GM18870 (cell line): ENCODE data around the gene PACSIN1.

ENCODE experiments used
- ATAC-seq: cut with Tn5 transposase; IDR thresholded peaks from one replicate; pipeline ENCODE4 v1.9.1; 2021; ENCODE audit warnings: moderate library complexity; ENCODE audit not compliant: unreplicated experiment

Gene PACSIN1, protein sequence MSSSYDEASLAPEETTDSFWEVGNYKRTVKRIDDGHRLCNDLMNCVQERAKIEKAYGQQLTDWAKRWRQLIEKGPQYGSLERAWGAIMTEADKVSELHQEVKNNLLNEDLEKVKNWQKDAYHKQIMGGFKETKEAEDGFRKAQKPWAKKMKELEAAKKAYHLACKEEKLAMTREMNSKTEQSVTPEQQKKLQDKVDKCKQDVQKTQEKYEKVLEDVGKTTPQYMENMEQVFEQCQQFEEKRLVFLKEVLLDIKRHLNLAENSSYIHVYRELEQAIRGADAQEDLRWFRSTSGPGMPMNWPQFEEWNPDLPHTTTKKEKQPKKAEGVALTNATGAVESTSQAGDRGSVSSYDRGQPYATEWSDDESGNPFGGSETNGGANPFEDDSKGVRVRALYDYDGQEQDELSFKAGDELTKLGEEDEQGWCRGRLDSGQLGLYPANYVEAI

DNA sequence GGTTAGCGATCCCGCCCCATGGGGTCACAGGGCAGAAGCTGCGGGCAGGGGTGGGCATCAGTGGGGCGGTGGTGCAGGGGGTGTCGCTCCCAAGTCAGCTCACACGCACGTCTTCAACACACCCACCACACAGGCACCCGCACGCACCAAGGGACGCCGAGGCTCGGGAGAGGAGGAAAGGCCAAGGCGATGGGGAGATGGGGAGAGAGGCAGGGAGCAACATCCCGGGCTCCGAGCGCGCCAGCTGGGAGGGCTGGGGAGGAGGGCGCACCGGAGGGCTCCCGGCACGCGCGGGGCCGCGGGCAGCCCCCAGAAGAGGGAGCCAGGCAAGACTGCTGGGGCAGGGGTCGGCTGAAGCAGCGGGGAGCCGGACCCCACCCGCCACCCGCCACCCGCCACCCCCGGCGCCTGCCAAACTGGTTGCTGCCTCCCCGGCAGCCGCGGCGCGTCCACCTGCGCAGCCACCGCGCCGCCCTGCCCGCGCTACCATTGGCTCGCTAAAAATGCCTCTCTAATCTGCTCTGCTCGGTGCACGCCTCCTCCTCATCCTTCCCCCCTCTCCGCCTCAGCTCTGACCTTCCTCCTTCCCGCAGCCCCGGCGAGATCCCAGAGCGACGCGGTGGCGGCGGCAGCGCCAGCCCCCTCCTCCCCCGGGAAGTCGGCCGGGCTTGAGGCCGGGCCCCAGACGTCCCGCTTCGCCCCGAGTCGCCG is at the start of gene PACSIN1:
Gene PACSIN1 (plus strand): TSS at position 546 of the 711 bp plus-strand sequence. CDS start 60,230 bp downstream, outside the sequence.
- no peak for ATAC-seq

DNA sequence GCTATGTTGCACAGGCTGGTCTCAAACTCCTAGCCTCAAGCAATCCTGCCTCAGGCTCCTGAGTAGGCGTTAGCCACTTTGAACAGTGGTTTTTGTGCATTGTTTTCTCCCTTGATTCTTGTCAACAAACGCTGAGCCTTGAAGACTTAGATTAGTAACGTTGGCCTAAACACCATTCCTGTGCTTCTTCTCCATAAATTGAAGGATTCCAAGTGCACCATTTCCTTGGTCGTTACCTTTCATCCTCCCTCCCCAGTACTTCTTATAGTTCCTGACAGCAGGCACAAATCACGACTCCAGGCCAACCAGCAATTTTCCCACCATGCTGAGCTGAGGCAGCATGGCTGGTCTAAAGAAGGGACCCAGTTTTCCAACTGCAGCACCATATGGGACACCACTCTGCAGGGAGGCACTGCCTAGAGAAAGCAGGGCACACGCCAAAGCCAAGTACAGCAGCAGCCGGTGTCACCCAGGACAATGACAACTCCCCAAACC is 49.0 kb upstream of the PACSIN1 start:
- ATAC-seq: no peak

DNA sequence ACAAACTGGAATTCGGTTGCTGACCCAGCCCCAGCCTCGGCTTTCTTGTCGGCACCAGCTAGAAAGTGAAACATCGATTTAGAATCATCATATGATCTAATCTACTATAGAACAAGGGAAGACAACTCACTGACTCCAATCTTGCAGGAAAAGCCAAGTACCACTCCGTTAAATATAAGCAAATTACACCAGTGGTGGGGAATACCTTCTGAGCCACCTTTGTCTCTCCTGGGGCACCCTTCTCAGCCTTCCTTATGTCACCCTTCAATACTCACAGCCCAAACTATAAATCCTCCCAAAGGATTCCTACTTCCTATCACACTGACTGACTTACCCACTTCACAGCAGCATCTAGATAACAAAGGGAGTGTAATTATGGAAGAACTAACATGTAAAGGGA is 47.5 kb upstream of the PACSIN1 start:
- ATAC-seq: no peak

DNA sequence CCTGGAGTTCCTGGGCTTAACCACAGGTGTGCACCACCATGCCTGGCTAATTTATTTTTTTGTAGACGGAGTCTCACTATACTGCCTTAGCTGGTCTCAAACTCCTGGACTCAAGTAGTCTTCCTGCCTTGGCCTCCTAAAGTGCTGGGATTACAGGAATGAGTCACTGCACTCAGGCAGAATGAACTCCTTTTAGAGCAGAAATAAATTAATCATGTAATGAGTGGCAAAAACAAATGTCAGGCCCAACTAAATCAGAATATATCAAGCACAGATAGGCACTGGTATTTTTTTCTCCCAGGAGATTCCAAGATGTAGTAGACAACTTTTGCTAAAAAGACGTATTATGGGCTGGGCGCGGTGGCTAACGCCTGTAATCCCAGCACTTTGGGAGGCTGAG is 42.6 kb upstream of the PACSIN1 start:
- ATAC-seq: no peak

DNA sequence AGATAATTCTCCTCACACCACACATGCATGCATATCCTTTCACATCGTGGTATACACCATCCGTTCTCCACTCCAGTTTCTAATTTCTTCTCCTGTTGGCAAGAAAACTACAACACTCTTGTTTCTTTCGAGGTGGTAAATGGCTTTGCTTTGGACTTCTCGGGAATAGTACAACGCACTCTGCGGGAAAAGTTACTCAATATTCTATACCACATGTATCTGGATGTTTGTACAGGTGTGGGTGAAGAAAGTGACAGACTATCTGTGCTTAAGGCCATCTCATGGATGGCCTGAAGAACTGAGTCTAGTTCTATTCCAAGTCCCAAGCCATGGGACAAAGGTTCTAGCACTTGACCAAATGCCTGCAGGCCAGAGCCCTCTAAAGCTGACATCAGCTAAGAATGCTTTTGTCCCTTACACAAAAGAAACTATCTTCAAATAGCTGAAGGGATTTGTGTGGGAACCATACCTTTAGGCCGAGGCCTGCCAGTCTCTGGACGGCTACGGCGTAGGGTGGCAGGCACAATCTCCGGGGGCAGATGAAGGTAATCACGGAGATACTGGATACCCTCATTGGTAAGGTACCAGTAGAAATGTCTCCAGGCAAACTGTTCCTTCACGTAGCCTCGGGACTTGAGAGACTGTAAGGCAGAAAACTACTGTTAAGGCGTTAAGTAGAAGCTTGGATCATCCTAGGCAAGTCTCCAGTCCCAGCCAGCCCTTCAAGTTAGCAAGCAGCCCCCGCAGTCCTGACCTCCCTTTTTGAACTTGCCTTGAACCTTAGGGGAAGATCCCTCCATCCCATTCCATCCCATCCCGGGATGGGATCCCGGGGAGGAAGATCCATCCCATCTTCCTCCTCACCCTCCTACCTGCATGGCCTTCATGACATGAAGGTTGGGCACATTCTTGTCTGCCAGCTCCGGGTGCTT is 41.4 kb upstream of the PACSIN1 start:
- no peak for ATAC-seq

DNA sequence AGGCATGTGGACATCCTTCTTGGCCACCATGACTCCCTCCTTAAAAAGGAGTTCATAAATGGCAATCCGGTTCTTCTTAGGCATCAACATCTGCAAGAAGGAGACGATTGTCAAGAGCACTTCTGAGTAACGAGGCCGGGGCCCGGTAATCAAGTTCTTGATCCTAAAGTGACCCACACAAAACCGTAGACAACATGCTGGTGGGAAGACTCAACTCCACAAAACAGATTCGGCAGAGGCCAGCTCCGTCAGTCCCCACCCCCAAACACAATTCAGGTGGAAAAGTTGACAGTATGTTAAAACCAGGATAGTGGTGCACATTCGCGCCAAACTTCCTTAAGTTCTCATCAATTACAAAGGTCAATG is 40.8 kb upstream of the PACSIN1 start:
- ATAC-seq: no peak

DNA sequence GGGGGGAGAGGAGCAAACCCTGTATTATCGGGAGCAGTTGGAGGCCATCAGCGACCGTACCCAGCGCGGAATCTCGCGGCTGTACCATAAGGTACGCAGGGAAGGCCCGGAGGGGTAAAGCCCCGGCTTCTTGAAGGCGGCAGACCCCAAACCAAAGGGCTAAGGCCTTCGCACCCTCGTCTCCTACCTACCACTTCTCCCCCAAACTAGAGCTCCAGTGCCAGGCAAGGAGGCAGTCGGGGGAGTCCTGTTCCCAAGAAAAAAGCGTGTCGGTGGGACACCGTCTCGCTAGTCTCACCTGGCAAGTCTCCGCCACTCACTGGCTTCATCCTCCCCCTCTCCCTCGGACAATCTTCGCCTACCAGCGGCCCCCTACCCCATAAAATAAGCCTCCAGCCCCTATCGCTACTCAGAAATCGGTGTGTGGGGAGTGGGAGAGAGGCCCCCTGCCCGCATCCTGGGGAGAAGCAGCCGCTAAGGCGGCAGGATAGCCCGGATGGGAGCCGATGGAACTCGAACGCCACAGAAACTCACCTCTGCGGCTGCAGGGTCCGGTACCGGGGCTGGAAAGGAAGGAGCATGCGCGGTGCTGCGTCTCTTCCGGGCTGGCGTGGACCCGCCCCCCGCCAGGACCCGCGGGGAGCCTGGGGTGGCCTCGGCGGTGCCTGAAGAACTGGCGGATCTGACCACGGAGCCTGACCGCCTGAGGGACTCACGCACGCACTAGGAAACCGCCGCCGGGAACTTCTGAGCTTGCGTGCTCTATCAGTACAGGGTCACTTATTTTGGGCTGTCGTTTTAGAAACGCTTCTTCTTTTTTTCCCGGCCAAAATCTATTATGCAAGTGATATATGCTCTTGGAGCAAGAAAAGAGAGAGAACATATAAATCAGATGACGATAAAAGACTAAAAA is 40.1 kb upstream of the PACSIN1 start, which contains the start of gene RPS10:
Gene RPS10 (minus strand): TSS at position 572 of the 913 bp plus-strand sequence. CDS start 848 bp downstream, outside the sequence.
- ATAC-seq: no peak

DNA sequence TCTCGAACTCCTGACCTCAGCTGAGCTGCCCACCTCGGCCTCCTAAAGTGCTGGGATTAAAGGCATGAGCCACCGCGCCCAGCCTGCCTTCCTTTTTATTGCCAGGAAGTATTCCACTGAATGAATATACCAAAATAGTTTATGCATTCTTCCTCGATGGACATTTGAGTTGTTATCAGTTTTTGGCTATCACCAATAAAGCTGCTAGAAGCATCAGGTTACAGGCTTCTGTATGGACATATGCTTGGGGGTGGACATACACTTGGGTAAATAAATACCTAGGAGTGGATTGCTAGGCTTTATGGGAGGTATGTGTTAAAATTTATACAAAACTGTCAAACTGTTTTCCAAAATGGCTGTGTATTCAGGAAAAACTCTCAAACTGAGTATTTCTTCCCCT is 30.0 kb upstream of the PACSIN1 start:
- ATAC-seq: no peak

DNA sequence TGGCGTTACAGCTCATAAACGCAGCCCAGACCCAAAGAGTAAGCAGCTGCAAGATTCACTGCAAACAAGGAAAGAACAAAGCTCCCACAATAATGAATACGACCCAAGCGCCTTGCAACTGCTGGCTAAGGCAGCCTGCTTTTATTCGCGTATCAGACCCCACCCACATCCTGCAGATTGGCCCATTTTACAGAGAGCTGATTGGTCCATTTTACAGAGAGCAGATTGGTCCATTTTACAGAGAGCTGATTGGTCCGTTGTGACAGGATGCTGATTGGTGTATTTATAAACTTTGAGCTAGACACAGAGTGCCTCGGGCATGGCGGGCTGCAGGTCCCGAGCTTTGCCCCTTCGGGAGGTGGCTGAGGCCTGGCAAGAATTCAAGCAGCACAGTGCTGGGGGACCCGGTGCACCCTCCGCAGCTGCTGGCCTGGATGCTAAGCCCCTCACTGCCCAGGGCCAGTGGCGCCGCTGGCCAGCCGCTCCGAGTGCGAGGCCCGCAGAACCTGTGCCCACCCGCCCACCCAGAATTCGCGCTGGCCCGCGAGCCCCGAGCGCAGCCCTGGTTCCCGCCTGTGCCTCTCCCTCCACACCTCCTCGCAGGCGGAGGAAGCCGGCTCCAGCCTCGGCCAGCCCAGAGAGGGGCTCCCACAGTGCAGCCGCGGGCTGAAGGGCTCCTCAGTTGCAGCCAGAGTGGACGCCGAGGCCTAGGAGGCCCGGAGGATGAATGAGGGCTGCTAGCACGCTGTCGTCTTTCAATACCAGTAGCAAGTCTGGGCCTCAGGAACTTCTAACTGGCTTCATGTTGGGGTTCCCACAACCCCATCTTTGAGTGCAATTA is 28.9 kb upstream of the PACSIN1 start:
- ATAC-seq: no peak

DNA sequence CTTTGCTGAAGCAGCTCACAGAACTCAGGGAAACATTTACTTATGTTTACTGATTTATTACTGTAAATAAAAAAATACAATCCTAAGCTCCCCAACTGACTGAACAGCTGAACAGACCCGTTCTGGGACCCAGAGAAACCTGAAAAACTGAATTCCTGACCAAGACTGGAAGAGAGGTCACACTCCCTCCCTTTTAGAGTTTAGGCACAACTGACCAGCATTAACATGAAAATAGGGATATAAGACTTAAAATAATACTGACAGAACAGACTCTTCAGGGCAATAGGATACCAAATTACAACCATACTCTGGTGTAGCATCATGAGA is 28.3 kb upstream of the PACSIN1 start:
- no peak for ATAC-seq

DNA sequence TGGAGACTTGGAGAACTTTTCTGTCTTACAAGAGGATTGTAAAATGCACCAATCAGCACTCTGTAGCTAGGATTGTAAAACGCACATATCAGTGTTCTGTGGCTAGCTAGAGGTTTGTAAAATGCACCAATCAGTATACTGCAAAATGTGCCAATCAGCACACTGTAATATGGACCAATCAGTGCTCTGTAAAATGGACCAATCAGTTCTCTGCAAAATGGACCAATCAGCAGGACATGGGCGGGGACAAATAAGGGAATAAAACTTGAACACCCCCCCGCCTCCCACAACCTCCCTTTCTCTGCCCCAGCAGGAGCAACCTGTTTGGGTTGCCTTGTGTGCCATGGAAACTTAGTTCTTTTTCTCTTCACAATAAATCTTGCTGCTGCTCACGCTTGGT is 27.2 kb upstream of the PACSIN1 start:
- ATAC-seq: no peak

DNA sequence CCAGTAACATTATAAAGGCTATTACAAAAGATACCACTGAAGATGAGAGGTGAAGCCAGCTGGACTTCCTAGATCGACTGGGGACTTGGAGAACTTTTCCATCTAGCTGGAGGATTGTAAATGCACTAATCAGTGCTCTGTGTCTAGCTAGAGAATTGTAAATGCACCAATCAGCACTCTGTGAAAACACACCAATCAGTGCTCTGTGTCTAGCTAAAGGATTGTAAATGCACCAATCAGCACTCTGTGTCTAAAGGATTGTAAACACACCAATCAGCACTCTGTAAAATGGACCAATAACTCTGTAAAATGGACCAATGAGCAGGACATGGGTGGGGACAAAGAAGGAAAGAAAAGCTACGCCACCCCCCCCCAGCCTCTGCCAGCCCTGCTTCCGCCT is 26.4 kb upstream of the PACSIN1 start:
- ATAC-seq: no peak

DNA sequence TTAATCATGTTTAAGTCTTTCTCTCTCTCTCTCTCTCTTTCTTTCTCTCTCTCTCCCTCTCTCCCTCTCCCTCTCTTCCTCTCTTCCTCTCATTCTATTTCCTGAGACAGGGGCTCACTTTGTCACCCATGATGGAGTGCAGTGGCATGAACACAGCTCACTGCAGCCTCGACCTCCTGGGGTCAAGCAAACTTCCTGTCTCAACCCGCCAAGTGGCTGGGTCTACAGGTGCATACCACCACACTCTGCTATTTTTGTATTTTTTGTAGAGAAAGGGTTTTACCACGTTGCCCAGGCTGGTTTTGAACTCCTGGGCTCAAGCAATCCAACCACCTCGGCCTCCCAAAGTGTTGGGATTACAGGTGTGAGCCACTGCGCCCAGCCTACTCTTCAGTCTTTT is 24.4 kb upstream of the PACSIN1 start:
- no peak for ATAC-seq

DNA sequence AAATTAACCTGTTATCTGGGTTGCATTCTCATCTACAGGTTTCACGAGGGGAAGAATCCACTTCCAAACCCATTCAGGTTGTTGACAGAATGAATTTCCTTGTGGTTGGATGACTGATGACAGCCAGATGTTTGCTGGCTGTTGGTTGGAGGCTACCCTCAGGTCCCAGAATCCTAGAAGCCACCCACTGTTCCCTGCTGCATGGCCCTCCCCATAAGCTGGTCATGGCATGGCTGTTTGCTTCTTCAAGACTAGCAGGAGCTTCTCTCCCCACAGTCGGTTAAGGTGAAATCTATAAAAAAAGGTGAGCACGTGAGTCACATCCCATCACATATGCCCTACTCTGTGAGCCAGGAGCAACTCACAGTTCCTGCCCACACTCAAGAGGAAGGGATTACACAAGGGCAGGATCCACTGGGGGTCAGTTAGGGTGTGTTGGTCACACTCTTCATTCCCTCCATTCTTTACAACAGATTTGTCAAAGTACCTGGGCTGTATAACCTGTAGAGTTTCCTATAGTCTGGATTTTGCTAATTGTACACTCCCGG is 20.5 kb upstream of the PACSIN1 start:
- ATAC-seq: no peak

DNA sequence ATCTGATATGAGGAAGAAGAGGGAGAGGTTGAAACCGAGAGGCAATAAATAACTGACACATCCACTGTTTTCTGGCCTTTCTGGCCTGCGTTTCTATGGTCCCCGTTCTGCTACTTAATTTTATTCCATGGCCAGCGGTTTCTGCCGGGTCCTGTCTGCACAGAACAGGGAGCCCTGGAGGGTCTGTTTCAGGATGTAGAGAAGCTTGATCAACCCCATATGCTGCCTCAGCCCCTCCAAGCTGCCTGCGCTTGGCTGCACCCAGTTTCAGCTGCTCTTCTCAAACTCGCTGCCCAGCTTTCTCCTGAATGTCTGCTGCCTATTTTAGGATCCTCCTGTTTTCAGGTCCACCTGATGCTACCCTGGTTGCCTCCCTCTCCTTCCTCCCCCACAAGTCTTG is 18.5 kb upstream of the PACSIN1 start:
- no peak for ATAC-seq

DNA sequence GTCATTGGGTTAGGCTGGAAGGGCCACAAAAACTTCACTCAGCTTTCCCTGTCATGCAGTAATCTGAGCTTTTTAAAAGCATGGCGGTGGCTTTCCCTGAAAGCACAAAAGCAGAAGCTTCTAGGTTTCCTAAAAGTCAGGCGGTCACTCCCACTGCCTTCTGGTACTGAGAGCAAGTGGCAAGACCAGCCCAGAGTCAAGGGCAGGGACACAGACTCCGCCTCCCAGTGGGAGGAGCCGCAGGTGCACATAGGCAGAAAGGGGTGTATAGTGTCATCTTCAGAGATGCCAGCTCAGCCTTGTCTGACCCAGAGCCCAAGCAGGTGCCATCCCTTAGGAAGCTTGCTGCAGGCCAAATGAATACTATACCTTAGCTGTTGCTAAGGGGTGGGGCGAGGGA is 18.0 kb upstream of the PACSIN1 start:
- no peak for ATAC-seq

DNA sequence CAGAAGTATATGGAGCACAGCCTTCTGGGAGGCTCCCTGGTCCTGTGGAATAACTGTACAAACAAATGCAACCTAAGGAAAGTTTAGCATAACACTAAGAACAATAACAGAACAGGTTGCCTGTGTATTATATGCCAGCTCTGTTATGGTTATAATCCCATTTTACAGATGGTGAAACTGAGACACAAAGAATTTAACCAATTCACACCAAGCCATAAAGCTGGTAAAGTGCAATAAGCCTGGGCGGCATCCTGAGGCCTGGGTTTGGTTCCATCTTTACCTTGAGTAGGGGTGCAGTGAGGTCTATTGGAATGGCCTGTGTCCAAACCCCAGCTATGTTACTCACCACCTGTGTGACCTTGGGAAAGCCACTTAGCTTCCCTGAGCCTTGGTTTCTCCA is 14.7 kb upstream of the PACSIN1 start:
- ATAC-seq: no peak

DNA sequence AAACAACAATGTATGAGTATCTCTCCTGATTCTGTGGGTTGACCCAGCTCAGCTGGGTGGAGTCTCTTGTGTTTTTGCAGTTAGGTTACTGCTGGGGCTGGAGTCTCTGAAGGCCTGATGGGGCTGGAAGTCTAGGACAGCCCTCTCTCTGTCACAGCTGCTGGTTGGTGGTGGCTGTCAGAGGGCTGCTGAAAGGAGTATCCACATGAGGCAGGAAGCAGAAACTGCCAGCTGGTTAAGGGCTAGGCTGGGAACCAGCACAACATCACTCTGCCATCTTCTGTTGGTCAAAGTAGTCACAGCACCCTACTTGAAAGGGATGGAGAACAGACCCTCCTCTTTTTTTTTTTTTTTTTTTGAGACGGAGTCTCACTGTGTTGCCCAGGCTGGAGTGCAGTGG is 10.0 kb upstream of the PACSIN1 start:
- ATAC-seq: no peak

DNA sequence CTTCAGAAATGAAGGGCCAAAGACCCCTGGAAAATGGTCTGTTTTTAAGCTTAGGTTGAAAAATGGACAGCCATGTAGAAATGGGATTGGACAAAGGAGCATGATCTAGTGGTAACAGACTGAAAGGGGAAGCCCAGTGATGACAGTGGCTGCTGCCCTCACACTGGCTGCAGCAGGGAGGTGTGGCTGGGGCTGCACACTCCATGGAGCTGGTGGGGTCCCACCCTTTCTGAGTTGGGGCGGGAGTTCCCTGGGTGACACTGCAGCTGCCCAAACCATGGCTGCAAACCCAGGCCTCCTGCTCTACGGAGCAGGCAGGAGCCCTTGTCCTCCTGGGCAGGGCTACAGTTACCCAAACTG is 8.5 kb upstream of the PACSIN1 start:
- no peak for ATAC-seq
